OCI-LY7 (cell line): ENCODE measurements around the gene CXCL9. TPM values are rescaled to one million over a fixed set of nuclear protein-coding genes. Genes with fewer than 3 reads are reported as not detected.
"Not testable (repeated sequence)": the region's sequence is repeated elsewhere in the genome, so short reads cannot be mapped to it uniquely, and the experiment has no call there.

Experiments
- BruUV-seq: library from RNA; stranded (reverse); fragments of 400-500 nt; replicated peaks from 2 replicates; lab custom pipeline; 2021; lab: Mats Ljungman, UMichigan
- CTCF ChIA-PET: fragments of 300-600 bp; sonication (Branson Sonifier 250); formaldehyde crosslinking; loops from one replicate; lab custom pipeline; 2022; ENCODE audit warnings: antibody characterized with exemption; ENCODE audit not compliant: unreplicated experiment; lab: Charles Lee
- POLR2A ChIA-PET: fragments of 300-600 bp; sonication (Branson Sonifier 250); formaldehyde crosslinking; loops from one replicate; lab custom pipeline; 2022; ENCODE audit warnings: antibody characterized with exemption; lab: Charles Lee
- DNase-seq: peaks from one replicate; pipeline ENCODE4 v3.0.0-alpha.2; 2015; ENCODE audit warnings: low spot score
- H2AFZ ChIP-seq: fragments of 200-600 bp; sonication (generic), shearing (Covaris generic); 2 replicates; pipeline ENCODE4 v1.6.1; 2014; ENCODE audit warnings: mild to moderate bottlenecking, antibody characterized with exemption, low read length, moderate library complexity
- H3K27ac ChIP-seq: fragments of 200-600 bp; sonication (generic); 2 replicates; pipeline ENCODE4 v1.5.1; 2014; ENCODE audit warnings: mixed run types, low read depth, mild to moderate bottlenecking, moderate library complexity, low read length, inconsistent platforms; ENCODE audit not compliant: poor library complexity, severe bottlenecking
- H3K36me3 ChIP-seq: fragments of 200-600 bp; sonication (generic); 2 replicates; pipeline ENCODE4 v1.6.1; 2014; ENCODE audit warnings: mild to moderate bottlenecking, antibody characterized with exemption, low read length, moderate library complexity, mixed read lengths; ENCODE audit not compliant: insufficient read depth
- H3K4me1 ChIP-seq: fragments of 200-600 bp; sonication (generic); 2 replicates; pipeline ENCODE4 v1.5.1; 2014; ENCODE audit warnings: mild to moderate bottlenecking, low read length; ENCODE audit not compliant: insufficient read depth, poor library complexity, severe bottlenecking
- H3K4me2 ChIP-seq: fragments of 200-600 bp; sonication (generic); 2 replicates; pipeline ENCODE4 v1.6.1; 2014; ENCODE audit warnings: mild to moderate bottlenecking, low read length
- H3K4me3 ChIP-seq: fragments of 200-600 bp; sonication (generic); 2 replicates; pipeline ENCODE4 v1.5.1; 2014; ENCODE audit warnings: mild to moderate bottlenecking, low read depth, low read length; ENCODE audit not compliant: poor library complexity, severe bottlenecking
- H3K79me2 ChIP-seq: fragments of 200-600 bp; sonication (generic); 2 replicates; pipeline ENCODE4 v1.6.1; 2016; ENCODE audit warnings: low read depth, mild to moderate bottlenecking, low read length, moderate library complexity, mixed read lengths; ENCODE audit not compliant: insufficient read depth
- H3K9me2 ChIP-seq: fragments of 200-600 bp; sonication (generic); 2 replicates; pipeline ENCODE4 v1.6.1; 2016; ENCODE audit warnings: mild to moderate bottlenecking, low read length, mixed read lengths; ENCODE audit not compliant: insufficient read depth
- H3K9me3 ChIP-seq: fragments of 200-600 bp; sonication (generic); 2 replicates; pipeline ENCODE4 v1.6.1; 2014; ENCODE audit warnings: mild to moderate bottlenecking, mixed run types, low read length, mixed read lengths
- H4K20me1 ChIP-seq: fragments of 200-600 bp; sonication (generic); 2 replicates; pipeline ENCODE4 v1.6.1; 2014; ENCODE audit warnings: mild to moderate bottlenecking, antibody characterized with exemption, low read length, moderate library complexity, mixed read lengths; ENCODE audit not compliant: insufficient read depth
- CTCF ChIP-seq: fragments of 200-600 bp; sonication (generic); conservative IDR thresholded peaks from 2 replicates; pipeline ENCODE4 v1.5.1; 2014; ENCODE audit warnings: mild to moderate bottlenecking, antibody characterized with exemption, low read length, moderate library complexity, mixed read lengths
- EZH2phosphoT487 ChIP-seq: fragments of 200-600 bp; sonication (generic); IDR thresholded peaks from 2 replicates; pipeline ENCODE4 v1.6.1; 2018; ENCODE audit warnings: low read depth, borderline replicate concordance, mild to moderate bottlenecking, mixed run types, antibody characterized with exemption, low read length, moderate library complexity, mixed read lengths
- intact Hi-C: fragments of 100-400 bp; cut with micrococcal nuclease; formaldehyde crosslinking; loops from one replicate; pipeline ENCODE4 v1.10.0; 2022; ENCODE audit not compliant: unreplicated experiment
- total RNA-seq, 2 experiments: library from RNA; depleted of rRNA in 1 of 2; stranded (reverse); fragments of >200 nt in 1 of 2; shearing (Covaris generic) in 1 of 2; gene quantifications; 2 replicates each; pipeline ENCODE4 v1.2.3, GENCODE V29; 2014 to 2022

The CXCL9 gene
- total RNA-seq, 2 experiments from 2014 or later, result 0.13 TPM; not detected in 1

- H3K4me2 ChIP-seq, result no peak overlapping the region
- no peaks in the 10 kb centered on the region for H3K79me2 ChIP-seq
- no peaks in the 10 kb centered on the region for H4K20me1 ChIP-seq
- no peaks in the 10 kb centered on the region for H3K4me1 ChIP-seq
- H3K9me3 ChIP-seq, result no peaks in the 10 kb centered on the region
- no peaks in the 10 kb centered on the region for H3K36me3 ChIP-seq
- intact Hi-C loops, result no loop called here
- H3K4me3 ChIP-seq, result no peak overlapping the region
- TF ChIP-seq CTCF (no peak), EZH2phosphoT487 (no peak)
- POLR2A ChIA-PET, result interaction anchor here (1.0 to 1.2 kb wide), 2 partner anchors 29 to 62 kb away, joined by 3 to 5 read pairs; no protein-coding TSS in a partner anchor
- H2AFZ ChIP-seq, result no peak overlapping the region
- H3K9me2 ChIP-seq, result no peaks in the 10 kb centered on the region
- BruUV-seq, result no TSS peak
- no peak overlapping the region for H3K27ac ChIP-seq
- CTCF ChIA-PET, result no interaction called here
- DNase-seq, result no peak
Measured at GRCh38 chr4:76000279-76000678, 7.0 kb downstream of the CXCL9 start.

- H3K36me3 ChIP-seq, H3K4me3 ChIP-seq, CTCF ChIA-PET, intact Hi-C loops, H4K20me1 ChIP-seq, DNase-seq, H3K9me3 ChIP-seq, H3K9me2 ChIP-seq, H3K4me2 ChIP-seq, H3K79me2 ChIP-seq, H3K27ac ChIP-seq, POLR2A ChIA-PET, H2AFZ ChIP-seq, H3K4me1 ChIP-seq, BruUV-seq: not testable (repeated sequence)
Measured at GRCh38 chr4:75998525-75999147, 8.7 kb downstream of the CXCL9 start.

GRCh38 chr4:75997946-75998345 is 9.4 kb downstream of the CXCL9 start:
- no peak overlapping the region for H3K27ac ChIP-seq
- DNase-seq, result no peak
- no peaks in the 10 kb centered on the region for H3K9me3 ChIP-seq
- H3K4me2 ChIP-seq, result no peak overlapping the region
- H3K4me1 ChIP-seq, result no peaks in the 10 kb centered on the region
- ChIA-PET CTCF (no interaction called here), POLR2A (no interaction called here)
- no peaks in the 10 kb centered on the region for H3K9me2 ChIP-seq
- H2AFZ ChIP-seq, result no peak overlapping the region
- H3K36me3 ChIP-seq, result no peaks in the 10 kb centered on the region
- H3K4me3 ChIP-seq, result no peak overlapping the region
- no peaks in the 10 kb centered on the region for H4K20me1 ChIP-seq
- H3K79me2 ChIP-seq, result no peaks in the 10 kb centered on the region
- BruUV-seq, result no TSS peak
- TF ChIP-seq CTCF (no peak), EZH2phosphoT487 (no peak)
- intact Hi-C loops, result no loop called here
